Measurements from ENCODE around the gene ZDHHC13. TPM values are rescaled to one million over a fixed set of nuclear protein-coding genes. Genes with fewer than 3 reads are reported as not detected.

Gene ZDHHC13
- total and polyA plus RNA-seq, 2 of the 8 experiments (the other 6 are each of a cell fraction or from before 2014, with no cell fraction given) = 22.4 to 24.1 TPM

- POLR2A ChIA-PET (ENCODE audit: partially characterized antibody) = no interaction called here
- Histone ChIP-seq H3K23me2 (ENCODE audit: low read depth, low read length) (no peaks in the 10 kb centered on the region), H3K56ac (replicated peaks; ENCODE audit: insufficient read length, low read depth, low read length) (no peak overlapping the region), H3K23ac (ENCODE audit: insufficient read length) (no peak overlapping the region), H3K4me3 (ENCODE audit: extremely low read depth in 1 of 4, insufficient read depth in 2 of 4, low read depth in 3 of 4, low read length in 4 of 4) (no peak overlapping the region), H3K14ac (ENCODE audit: insufficient read length) (no peak overlapping the region), H2BK20ac (ENCODE audit: low read length) (no peak overlapping the region), H3K79me1 (ENCODE audit: low read depth, low read length) (no peaks in the 10 kb centered on the region; the same call in 1 of the 2 replicates), H2BK120ac (replicated peaks; ENCODE audit: low read depth, low read length) (no peak overlapping the region), H3K79me2 (ENCODE audit: control insufficient read depth in 1 of 2, insufficient read depth in 2 of 2, low read length in 2 of 2) (no peaks in the 10 kb centered on the region), H2AFZ (ENCODE audit: low read length) (no peak overlapping the region), H4K8ac (ENCODE audit: extremely low read depth, insufficient read depth, low read length) (no peak overlapping the region), H2BK15ac (ENCODE audit: low read length) (no peak overlapping the region), H3K4me2 (ENCODE audit: insufficient read depth in 1 of 2, low read depth in 2 of 2, low read length in 2 of 2) (no peak overlapping the region), H3K4ac (replicated peaks; ENCODE audit: insufficient read length, low read depth, low read length) (no peak overlapping the region), H3K27me3 (replicated peaks in 1 of 4; ENCODE audit: control insufficient read depth in 3 of 4, extremely low read depth in 1 of 4, insufficient read depth in 3 of 4, low read length in 3 of 4) (no peaks in the 10 kb centered on the region), H2BK12ac (ENCODE audit: low read depth, low read length) (no peak overlapping the region), H4K5ac (ENCODE audit: insufficient read length, low read depth, low read length) (no peak overlapping the region), H3K9me3 (ENCODE audit: insufficient read depth in 2 of 2, low read depth in 1 of 2, low read length in 1 of 2) (no peaks in the 10 kb centered on the region), H3K4me1 (replicated peaks in 1 of 4; ENCODE audit: control insufficient read depth in 3 of 4, insufficient read depth in 4 of 4, low read length in 3 of 4) (no peaks in the 10 kb centered on the region), H3K27ac (ENCODE audit: low read depth, low read length) (no peak overlapping the region), H3K9ac (replicated peaks in 1 of 4; ENCODE audit: extremely low read depth in 1 of 4, low read depth in 3 of 4, low read length in 3 of 4) (no peak overlapping the region), H2BK5ac (ENCODE audit: low read depth, low read length) (no peak overlapping the region), H3K36me3 (ENCODE audit: control insufficient read depth in 2 of 4, insufficient read depth in 4 of 4, low read length in 3 of 4) (no peaks in the 10 kb centered on the region), H2AK5ac (ENCODE audit: low read depth, low read length) (no peak overlapping the region), H3K18ac (ENCODE audit: extremely low read depth, low read length) (no peak overlapping the region), H4K20me1 (replicated peaks in 1 of 2; ENCODE audit: control insufficient read depth in 1 of 2, insufficient read depth in 2 of 2, low read length in 2 of 2) (no peaks in the 10 kb centered on the region), H4K91ac (replicated peaks; ENCODE audit: insufficient read length, low read length) (no peak overlapping the region)
- CTCF ChIA-PET (ENCODE audit: partially characterized antibody) = interaction anchor here (0.7 to 1.4 kb wide), 4 partner anchors 10 to 463 kb away, joined by 3 to 5 read pairs (median 4); no protein-coding TSS in a partner anchor
- no peak for FAIRE-seq
- TF ChIP-seq JUND (IDR thresholded peaks at IDR 0.05; ENCODE audit: low read length) = no peak
- TF ChIP-seq RFX5 (IDR thresholded peaks at IDR 0.05; ENCODE audit: borderline replicate concordance, low read depth, low read length) = no peak
- TF ChIP-seq SP1 (IDR thresholded peaks at IDR 0.05; ENCODE audit: low read depth, low read length) = no peak
- TF ChIP-seq CBX5 (IDR thresholded peaks at IDR 0.05; ENCODE audit: low read depth, low read length) = no peak
- TF ChIP-seq CBX8 (IDR thresholded peaks at IDR 0.05; ENCODE audit: borderline replicate concordance, low read depth, low read length) = no peak
- WGBS, 2 experiments (ENCODE audit: extremely low coverage in 1 of 2, insufficient coverage in 1 of 2, insufficient read length in 1 of 2, insufficient replicate concordance in 2 of 2, low coverage in 1 of 2, low lambda C conversion rate in 2 of 2, missing lambda C conversion rate in 1 of 2) = 86% methylated on average over 1 of the region's 1 CpG; no CpG with 5 or more reads in 1 of the 2 experiments
- DNase-seq (ENCODE audit: low read depth in 1 of 2, low spot score in 2 of 2) = no peak
Measured at GRCh38 chr11:19091366-19091765, 25.6 kb upstream of the ZDHHC13 start.
